SHP77 (cell line): ENCODE data around the gene ASPHD2.
A peak's percentile ranks its signal among the peaks of the same experiment; 100 is the strongest.

ENCODE experiments used
- DNase-seq, 2 experiments: peaks; one replicate each; lab custom pipeline; 2025; lab: John Stamatoyannopoulos, UW

Gene ASPHD2

GRCh38 chr22:26446808-26447515, 17.9 kb downstream of the ASPHD2 start:
- no peak for DNase-seq

GRCh38 chr22:26447584-26448329, 18.7 kb downstream of the ASPHD2 start:
- DNase-seq: no peak

- no peak for DNase-seq
These were observed 19.3 kb downstream of the ASPHD2 start for GRCh38 chr22:26448334-26448733.

- no peak for DNase-seq
These were observed 19.9 kb downstream of the ASPHD2 start for GRCh38 chr22:26448941-26449340.

- DNase-seq: no peak
These were observed 21.6 kb downstream of the ASPHD2 start for GRCh38 chr22:26450453-26451185.

GRCh38 chr22:26452236-26453016, 23.4 kb downstream of the ASPHD2 start:
- no peak for DNase-seq

- no peak for DNase-seq
These were observed 24.2 kb downstream of the ASPHD2 start for GRCh38 chr22:26453216-26453615.

- no peak for DNase-seq
These were observed 24.9 kb downstream of the ASPHD2 start for GRCh38 chr22:26453812-26454500.

- no peak for DNase-seq
These were observed 28.7 kb downstream of the ASPHD2 start for GRCh38 chr22:26457661-26458272.

- no peak for DNase-seq
These were observed 31.1 kb downstream of the ASPHD2 start for GRCh38 chr22:26460202-26460601.

- peak; percentile 12 to 33 for DNase-seq
These were observed 32.2 kb downstream of the ASPHD2 start for GRCh38 chr22:26461188-26461810.

- no peak for DNase-seq
These were observed 33.0 kb downstream of the ASPHD2 start for GRCh38 chr22:26462051-26462450.

GRCh38 chr22:26462641-26463040, 33.6 kb downstream of the ASPHD2 start:
- DNase-seq: no peak

GRCh38 chr22:26463101-26463661, 34.1 kb downstream of the ASPHD2 start:
- DNase-seq: no peak

GRCh38 chr22:26463688-26464087, 34.6 kb downstream of the ASPHD2 start:
- DNase-seq: no peak

- DNase-seq: no peak
These were observed 35.3 kb downstream of the ASPHD2 start for GRCh38 chr22:26464312-26464711.

- DNase-seq: no peak
These were observed 37.1 kb downstream of the ASPHD2 start for GRCh38 chr22:26466196-26466595.

- DNase-seq: no peak
These were observed 41.7 kb downstream of the ASPHD2 start for GRCh38 chr22:26470807-26471206.

GRCh38 chr22:26471522-26471921, 42.5 kb downstream of the ASPHD2 start:
- DNase-seq: no peak

GRCh38 chr22:26474682-26475081, 45.6 kb downstream of the ASPHD2 start:
- no peak for DNase-seq
